Kidney glomerular epithelial cell (primary cell): Measurements from ENCODE around the gene DDX11.
A peak's percentile ranks its signal among the peaks of the same experiment; 100 is the strongest.
"Not testable (repeated sequence)": the region's sequence is repeated elsewhere in the genome, so short reads cannot be mapped to it uniquely, and the experiment has no call there.

Source experiments
- DNase-seq: peaks from one replicate; lab custom pipeline; 2025; lab: John Stamatoyannopoulos, UW

DDX11 gene

GRCh38 chr12:31073527-31074332, at the start of gene DDX11:
Gene DDX11, plus strand, starts transcription at chr12:31073860. Its CDS starts 4,534 bp downstream, at chr12:31078394.
- DNase-seq, result peak; percentile 87

GRCh38 chr12:31026202-31026601, 47.5 kb upstream of the DDX11 start:
- no peak for DNase-seq

GRCh38 chr12:31027006-31027405, 46.7 kb upstream of the DDX11 start:
- DNase-seq, result not testable (repeated sequence)

DNA sequence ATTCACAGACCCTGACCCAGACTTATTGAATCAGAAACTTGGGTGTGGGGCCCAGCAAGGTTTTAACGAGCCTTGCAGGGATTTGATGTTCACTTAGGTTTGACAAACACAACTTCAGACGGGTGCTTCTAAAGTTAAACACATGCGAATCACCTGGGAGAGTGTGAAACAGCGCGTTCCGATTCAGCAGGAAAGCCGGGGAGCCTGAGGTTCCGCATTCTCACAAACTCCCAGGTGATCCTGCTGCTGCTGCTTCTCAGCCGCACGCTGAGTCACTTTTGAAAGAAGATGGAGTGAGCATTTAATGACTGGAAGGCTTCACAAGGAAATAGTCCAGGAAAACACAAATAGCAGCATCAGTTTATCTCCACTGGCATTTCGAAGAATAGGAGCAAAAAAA, 44.2 kb upstream of the DDX11 start:
- DNase-seq, result no peak

- no peak for DNase-seq
Measured at GRCh38 chr12:31029916-31030562, 43.6 kb upstream of the DDX11 start.

DNA sequence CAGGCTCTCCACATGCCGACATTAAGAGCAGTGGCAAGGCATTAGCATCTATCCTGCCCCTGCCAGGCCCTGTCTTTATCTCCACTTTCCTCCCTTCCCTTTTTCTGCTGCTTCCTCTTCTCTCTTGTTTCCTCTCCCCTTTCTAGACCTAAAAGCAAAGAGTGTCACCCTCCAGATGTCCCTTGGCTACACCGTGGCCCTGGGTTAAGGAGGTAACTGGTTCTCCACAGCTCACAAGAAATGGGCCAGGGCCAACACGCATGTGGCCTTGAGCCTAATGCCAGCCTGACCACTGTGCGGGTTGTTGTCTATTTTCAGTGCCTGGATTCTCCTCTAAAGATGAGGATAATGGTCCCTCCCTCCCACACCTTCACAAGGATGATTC, 41.7 kb upstream of the DDX11 start:
- no peak for DNase-seq

DNA sequence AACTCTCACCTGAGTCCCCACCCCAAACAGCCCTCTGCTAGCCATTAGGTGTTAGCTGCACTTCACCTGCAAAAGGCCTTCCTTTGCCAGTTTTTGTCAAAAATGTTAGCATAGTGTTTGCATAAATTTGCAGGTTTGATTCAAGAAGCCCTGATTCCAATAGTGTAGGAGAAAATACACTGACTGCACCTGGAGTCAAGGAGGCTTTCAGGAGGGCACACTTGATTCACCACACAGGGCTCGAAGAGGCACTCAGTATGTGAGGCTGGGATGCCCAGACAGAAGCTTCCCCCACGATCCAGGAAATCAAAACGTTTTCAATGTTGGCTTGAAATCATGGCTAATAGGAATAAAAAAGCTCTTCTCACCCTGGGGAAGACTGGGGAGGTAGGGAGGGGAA, 40.5 kb upstream of the DDX11 start:
- no peak for DNase-seq

- no peak for DNase-seq
Measured at GRCh38 chr12:31033681-31034080, 40.0 kb upstream of the DDX11 start.

- DNase-seq, result no peak
Measured at GRCh38 chr12:31034372-31034771, 39.3 kb upstream of the DDX11 start.

DNA sequence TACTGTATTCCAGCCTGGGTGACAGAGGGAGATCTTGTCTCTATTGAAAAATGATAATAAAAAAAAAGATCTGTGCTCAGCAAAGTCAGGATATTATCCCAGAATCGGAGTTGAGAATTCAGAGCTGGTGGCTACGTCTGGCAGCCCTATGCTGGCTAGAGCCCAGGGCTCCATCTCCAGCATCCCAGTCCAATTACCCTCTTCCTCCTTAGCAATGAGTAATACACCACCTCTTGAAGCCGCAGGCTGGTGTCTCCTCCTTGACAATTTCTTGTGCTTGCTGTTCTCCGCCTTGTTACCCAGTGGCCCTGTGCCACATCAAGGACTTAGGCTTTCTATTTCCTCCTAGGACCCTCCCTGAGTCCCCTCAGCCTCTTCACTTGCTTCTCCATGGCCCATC, 38.4 kb upstream of the DDX11 start:
- no peak for DNase-seq

GRCh38 chr12:31035967-31036665, 37.5 kb upstream of the DDX11 start:
- DNase-seq, result peak; percentile 9

- DNase-seq, result no peak
Measured at GRCh38 chr12:31037028-31037427, 36.6 kb upstream of the DDX11 start.

DNA sequence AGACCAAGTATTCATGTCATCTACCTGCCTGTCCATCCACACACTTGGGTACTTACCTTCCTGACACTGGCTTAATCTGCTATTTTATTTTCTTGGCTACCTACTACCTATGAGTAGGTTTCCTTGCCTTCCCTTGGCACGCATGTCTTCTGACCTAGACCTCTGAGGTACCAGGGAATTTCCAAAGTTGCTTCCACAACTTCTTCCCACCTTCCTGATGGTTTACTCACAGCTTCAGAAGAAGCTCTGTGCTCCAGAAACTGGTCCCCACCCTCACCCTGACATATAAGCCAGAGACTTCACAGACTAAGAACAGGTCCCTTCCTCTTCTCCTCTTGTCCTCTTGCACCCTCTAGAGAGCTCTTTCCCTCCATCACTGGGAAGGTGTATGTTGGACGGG, 35.7 kb upstream of the DDX11 start:
- no peak for DNase-seq

GRCh38 chr12:31041033-31041564, 32.6 kb upstream of the DDX11 start:
- no peak for DNase-seq

GRCh38 chr12:31050143-31050542, 23.5 kb upstream of the DDX11 start:
- DNase-seq, result not testable (repeated sequence)

DNA sequence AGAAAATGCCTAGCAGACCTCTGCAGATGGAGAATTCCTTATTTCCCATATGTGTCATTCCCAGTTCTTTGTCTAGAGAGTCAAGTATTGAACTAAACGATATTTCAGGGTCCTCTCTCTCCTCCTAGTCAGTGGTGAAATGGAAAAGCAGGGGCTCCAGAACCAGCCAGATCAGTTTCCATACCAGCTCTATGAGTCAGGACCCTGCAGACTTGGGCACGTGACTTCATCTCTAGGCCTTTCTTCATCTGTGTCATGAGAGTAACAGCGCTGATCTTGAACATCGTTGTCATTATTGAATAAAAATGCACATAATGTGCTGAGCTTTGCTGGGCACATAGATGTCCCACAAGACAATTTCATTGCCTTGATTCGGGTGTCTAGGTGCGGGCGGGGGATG, 23.1 kb upstream of the DDX11 start:
- DNase-seq, result not testable (repeated sequence)

DNA sequence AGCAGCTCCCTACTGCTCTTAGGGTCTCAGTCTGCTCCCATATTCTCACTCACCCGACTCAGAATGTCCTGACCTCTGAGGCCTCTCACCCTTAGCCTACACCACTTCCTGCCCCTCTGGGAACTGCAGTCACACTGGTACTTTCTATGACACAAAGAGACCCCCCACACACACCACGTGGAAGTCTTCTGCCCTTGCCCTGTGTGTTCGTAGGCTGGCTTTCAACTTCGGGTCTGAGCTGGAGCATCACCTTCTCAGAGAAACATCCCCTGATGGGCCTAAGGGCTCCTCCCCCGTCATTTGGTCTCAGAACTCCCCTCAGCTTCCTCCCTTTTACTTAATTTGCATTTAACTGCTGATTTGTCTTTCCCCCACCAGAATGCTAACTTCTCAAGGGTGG, 22.0 kb upstream of the DDX11 start:
- DNase-seq, result not testable (repeated sequence)

- DNase-seq, result not testable (repeated sequence)
Measured at GRCh38 chr12:31052121-31052520, 21.5 kb upstream of the DDX11 start.

DNA sequence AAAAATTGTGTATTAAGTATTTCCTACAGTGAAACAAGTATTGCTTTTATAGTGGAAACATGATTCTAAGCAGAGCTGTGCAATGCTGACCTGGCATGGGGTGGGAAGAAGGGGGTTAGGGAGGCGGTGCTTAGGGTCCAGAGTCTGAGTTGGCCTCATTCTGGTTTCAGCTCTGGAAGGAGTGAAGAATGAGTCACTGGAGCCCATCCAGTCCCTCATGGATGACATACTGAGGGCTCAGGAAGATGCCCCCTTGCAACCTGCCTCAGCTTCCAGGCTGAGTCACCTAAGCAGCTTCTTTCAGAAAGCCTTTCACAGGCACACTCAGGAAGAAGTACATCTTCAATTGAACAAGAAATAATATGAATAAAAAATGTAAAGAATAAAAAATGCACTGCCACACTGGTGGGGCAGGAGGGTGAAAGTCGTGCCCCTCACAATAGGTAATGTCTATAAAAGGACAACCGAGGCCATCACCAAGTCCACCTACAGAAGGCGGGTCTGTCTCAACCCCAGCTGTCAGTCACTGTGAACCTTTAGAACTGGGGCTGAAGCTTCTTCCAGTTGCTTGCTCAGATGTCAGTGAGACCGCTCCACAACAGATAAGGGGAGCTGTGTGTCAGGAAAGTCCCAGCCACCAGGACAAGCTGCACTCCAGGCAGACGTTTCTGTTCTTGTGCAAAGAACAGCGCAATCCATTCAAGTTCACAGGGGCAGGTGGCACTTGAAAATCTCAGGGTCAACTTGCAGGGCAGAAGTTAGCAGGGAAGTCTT, 20.8 kb upstream of the DDX11 start:
- DNase-seq, result peak; percentile 57

GRCh38 chr12:31053944-31054343, 19.7 kb upstream of the DDX11 start:
- DNase-seq, result not testable (repeated sequence)

- no peak for DNase-seq
Measured at GRCh38 chr12:31057671-31058070, 16.0 kb upstream of the DDX11 start.

DNA sequence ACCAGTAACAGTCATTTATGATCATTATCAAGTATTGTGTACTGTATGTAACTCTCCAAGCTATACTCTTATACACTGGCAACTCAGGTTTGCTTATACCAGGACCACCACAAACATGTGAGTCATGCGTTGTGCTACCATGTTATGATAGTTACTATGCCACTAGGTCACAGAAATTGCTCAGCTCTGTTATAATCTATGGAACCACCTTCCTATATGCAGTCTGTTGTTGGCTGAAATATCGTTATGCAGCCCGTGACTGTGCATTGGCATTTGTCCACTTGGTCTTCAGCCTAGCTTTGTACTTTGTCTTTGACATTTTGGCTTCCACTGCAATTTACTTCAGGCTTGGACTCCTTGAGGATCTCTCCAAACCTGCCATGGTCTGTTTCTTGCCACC, 7.5 kb upstream of the DDX11 start:
- not testable (repeated sequence) for DNase-seq
